ENCODE data around the gene CASZ1. TPM values are rescaled to one million over a fixed set of nuclear protein-coding genes. Genes with fewer than 3 reads are reported as not detected.

Gene CASZ1
- total RNA-seq, 4 donors from 2014 or later = 39.1 to 215 (median 115) TPM

DNA sequence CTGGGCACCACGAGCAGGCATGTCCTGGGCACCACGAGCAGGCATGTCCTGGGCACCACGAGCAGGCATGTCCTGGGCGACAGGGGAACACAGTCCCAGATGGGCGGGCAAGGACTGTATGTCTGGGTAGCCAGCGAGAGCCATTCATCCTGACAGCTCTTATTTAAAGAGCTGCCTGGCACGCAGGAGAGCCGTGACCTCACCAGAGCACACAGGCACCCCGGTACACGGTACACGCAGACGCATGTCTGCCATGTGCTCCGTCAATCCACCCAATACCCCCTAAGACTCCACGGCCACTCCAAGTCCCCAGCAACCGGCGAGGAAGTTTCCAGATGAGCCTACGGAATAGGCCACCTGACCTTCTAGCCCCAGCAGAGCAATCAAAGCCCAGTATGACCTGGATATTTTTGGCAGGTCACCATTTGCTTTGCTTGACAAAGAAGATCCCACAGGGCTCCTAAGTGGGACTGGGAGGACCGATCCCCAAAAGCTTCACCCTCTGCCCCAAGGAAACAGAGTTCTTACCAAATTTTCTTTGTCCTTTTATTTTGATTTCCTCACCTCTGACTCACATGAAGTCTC is 51.7 kb downstream of the CASZ1 start:
- TF ChIP-seq EP300 (IDR thresholded peaks at IDR 0.05; ENCODE audit: low read depth) = no peak
- no peak for TF ChIP-seq POLR2A (IDR thresholded peaks at IDR 0.05)
- no peak for TF ChIP-seq POLR2AphosphoS5 (IDR thresholded peaks at IDR 0.05)
- TF ChIP-seq, protein P1, sequence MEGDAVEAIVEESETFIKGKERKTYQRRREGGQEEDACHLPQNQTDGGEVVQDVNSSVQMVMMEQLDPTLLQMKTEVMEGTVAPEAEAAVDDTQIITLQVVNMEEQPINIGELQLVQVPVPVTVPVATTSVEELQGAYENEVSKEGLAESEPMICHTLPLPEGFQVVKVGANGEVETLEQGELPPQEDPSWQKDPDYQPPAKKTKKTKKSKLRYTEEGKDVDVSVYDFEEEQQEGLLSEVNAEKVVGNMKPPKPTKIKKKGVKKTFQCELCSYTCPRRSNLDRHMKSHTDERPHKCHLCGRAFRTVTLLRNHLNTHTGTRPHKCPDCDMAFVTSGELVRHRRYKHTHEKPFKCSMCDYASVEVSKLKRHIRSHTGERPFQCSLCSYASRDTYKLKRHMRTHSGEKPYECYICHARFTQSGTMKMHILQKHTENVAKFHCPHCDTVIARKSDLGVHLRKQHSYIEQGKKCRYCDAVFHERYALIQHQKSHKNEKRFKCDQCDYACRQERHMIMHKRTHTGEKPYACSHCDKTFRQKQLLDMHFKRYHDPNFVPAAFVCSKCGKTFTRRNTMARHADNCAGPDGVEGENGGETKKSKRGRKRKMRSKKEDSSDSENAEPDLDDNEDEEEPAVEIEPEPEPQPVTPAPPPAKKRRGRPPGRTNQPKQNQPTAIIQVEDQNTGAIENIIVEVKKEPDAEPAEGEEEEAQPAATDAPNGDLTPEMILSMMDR (IDR thresholded peaks at IDR 0.05) = no peak
- Histone ChIP-seq H3K27me3 (no peaks in the 10 kb centered on the region), H3K4me3 (no peak overlapping the region), H3K9me3 (no peaks in the 10 kb centered on the region), H3K27ac (peak overlapping the region in 2 of 4 donors; percentile 21 to 53), H3K4me1 (peaks cover 0 to 34% (median 16%) of the 10 kb centered on the region in 4 donors), H3K36me3 (no peaks in the 10 kb centered on the region)
- in situ Hi-C loops (cut with MboI; ENCODE audit: low pct_ligation_motif_present in 1 of 4, low pct_unique_long_range_greater_than_20kb in 1 of 4, low sequenced_read_pairs in 3 of 4) (no loop called here), intact Hi-C loops (cut with DNase I; ENCODE audit: low total_unique reads) (no loop called here)
- DNase-seq = no peak
- WGBS, 2 donors (ENCODE audit: low coverage in 1 of 2) = 79 to 93% methylated on average over 3 to 15 of the region's 18 CpGs

DNA sequence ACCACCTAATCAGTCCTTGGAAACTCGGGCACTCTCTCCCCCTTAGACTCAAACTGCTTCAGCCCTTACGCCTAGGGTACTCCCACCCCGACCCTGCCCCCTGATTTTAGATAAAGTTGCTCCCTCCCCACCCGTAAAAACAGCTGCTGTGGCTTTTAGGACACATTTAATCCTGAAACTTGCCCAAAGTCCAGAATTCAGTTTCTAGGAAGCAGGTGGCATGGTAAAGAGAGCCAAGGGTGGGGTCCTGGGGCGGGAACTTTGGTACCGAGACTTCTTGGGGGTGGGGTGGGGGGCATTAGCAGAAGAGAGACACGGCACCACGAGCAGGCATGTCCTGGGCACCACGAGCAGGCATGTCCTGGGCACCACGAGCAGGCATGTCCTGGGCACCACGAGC is 52.4 kb downstream of the CASZ1 start:
- peak overlapping the region in 3 of 4 donors; percentile 12 to 49 (median 32) for H3K27ac ChIP-seq
- no peak for TF ChIP-seq POLR2AphosphoS5 (IDR thresholded peaks at IDR 0.05)
- TF ChIP-seq, protein P1 (IDR thresholded peaks at IDR 0.05) = no peak
- TF ChIP-seq POLR2A (IDR thresholded peaks at IDR 0.05) = no peak
- no peak for TF ChIP-seq EP300 (IDR thresholded peaks at IDR 0.05; ENCODE audit: low read depth)
- WGBS, 2 donors (ENCODE audit: low coverage in 1 of 2) = 33 to 37% methylated on average over 1 to 8 of the region's 11 CpGs
- in situ Hi-C loops (cut with MboI; ENCODE audit: low pct_ligation_motif_present in 1 of 4, low pct_unique_long_range_greater_than_20kb in 1 of 4, low sequenced_read_pairs in 3 of 4) (no loop called here), intact Hi-C loops (cut with DNase I; ENCODE audit: low total_unique reads) (no loop called here)
- H3K27me3 ChIP-seq = no peaks in the 10 kb centered on the region
- H3K9me3 ChIP-seq = no peaks in the 10 kb centered on the region
- H3K4me1 ChIP-seq = peaks cover 0 to 39% (median 21%) of the 10 kb centered on the region in 4 donors
- no peak overlapping the region for H3K4me3 ChIP-seq
- DNase-seq = peak; percentile 29
- H3K36me3 ChIP-seq = no peaks in the 10 kb centered on the region

DNA sequence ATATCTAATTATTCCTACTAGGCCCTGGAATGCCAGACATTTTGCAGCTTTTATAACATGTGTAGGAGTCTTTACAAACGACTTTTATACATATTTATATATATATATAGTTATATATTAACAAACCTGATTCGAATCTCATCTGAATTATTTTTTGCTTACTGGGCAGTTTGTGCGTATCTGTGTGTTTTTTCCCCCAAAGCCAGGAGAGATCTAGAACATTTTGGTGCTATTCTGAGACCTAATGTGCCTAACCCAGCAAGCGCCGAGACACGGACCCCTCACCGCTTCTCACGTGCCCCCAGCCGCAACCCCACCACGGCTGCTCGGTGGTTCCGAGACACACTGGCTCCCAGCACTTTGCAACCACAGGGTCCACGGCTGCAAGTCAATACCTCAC is 54.8 kb downstream of the CASZ1 start:
- H3K27me3 ChIP-seq = no peaks in the 10 kb centered on the region
- DNase-seq = no peak
- 77 to 84% methylated on average over 12 to 13 of the region's 13 CpGs for WGBS, 2 donors (ENCODE audit: low coverage in 1 of 2)
- H3K4me3 ChIP-seq = no peak overlapping the region
- H3K4me1 ChIP-seq = peaks cover 8 to 59% (median 41%) of the 10 kb centered on the region in 4 donors
- in situ Hi-C loops (cut with MboI; ENCODE audit: low pct_ligation_motif_present in 1 of 4, low pct_unique_long_range_greater_than_20kb in 1 of 4, low sequenced_read_pairs in 3 of 4) (no loop called here), intact Hi-C loops (cut with DNase I; ENCODE audit: low total_unique reads) (no loop called here)
- TF ChIP-seq, protein P1 (IDR thresholded peaks at IDR 0.05) = no peak
- H3K9me3 ChIP-seq = no peaks in the 10 kb centered on the region
- no peak overlapping the region for H3K27ac ChIP-seq
- no peaks in the 10 kb centered on the region for H3K36me3 ChIP-seq

DNA sequence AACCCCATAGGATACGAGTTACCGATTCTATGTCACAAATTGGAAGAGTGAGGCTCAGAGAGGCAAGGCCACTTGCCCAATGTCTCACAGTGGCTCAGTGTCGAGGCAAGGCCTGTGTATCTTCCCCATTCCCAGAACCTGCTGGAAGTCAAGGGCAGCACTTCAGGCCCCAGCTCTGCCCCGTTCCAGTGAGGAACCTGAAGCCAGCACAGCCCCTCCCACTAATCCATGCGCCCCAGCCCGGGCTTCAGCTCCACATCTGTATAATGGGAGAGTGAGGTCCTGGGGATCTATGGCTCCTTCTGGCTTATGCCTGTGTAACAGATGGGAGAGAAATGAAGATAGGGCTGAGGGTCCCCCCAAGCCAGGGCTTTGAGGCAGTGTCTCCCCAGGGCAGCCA is 56.3 kb downstream of the CASZ1 start:
- TF ChIP-seq POLR2AphosphoS5 (IDR thresholded peaks at IDR 0.05) (no peak), POLR2A (IDR thresholded peaks at IDR 0.05) (no peak), EP300 (IDR thresholded peaks at IDR 0.05; ENCODE audit: low read depth) (no peak)
- TF ChIP-seq, protein P1 (IDR thresholded peaks at IDR 0.05) = no peak
- H3K4me1 ChIP-seq = peaks cover 8 to 60% (median 46%) of the 10 kb centered on the region in 4 donors
- H3K36me3 ChIP-seq = no peaks in the 10 kb centered on the region
- 73 to 86% methylated on average over 3 to 6 of the region's 6 CpGs for WGBS, 2 donors (ENCODE audit: low coverage in 1 of 2)
- H3K27me3 ChIP-seq = no peaks in the 10 kb centered on the region
- in situ Hi-C loops (cut with MboI; ENCODE audit: low pct_ligation_motif_present in 1 of 4, low pct_unique_long_range_greater_than_20kb in 1 of 4, low sequenced_read_pairs in 3 of 4) = no loop called here
- H3K9me3 ChIP-seq = no peaks in the 10 kb centered on the region
- no peak overlapping the region for H3K4me3 ChIP-seq
- intact Hi-C loops (cut with DNase I; ENCODE audit: low total_unique reads) = no loop called here
- no peak overlapping the region for H3K27ac ChIP-seq
- DNase-seq = no peak
